Measurements from ENCODE around the gene TOPAZ1.

DNA sequence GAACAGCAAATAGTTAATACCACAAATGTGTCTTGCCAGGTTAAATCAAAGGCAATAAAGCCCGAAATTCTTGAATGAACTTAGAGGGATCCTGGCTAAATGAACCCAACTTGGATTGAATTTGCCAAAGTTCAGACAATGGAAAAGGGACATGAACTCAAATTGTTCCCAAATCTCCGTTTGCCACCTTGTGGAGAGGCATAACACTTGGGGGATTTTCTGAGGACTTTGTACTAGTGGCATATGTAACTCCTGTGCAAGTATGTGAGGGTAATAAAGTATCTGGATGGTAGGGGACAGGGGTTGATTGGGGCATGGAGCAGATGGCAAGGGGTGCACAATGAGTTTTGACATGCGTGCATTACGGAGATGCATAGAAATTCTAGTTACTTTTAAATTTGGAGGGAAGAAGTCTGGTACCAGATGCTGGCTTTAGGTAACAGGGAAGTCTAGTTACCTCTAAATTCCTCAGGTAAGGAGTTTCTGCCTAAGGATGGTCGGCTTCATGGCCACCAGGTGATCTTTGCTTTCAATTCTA lies 95.6 kb downstream of the TOPAZ1 start:
- no peak for TF ChIP-seq EZH2 (IDR thresholded peaks at IDR 0.05)
- TF ChIP-seq FOXP2 (optimal IDR thresholded peaks at IDR 0.05; ENCODE audit: control extremely low read depth, extremely low read length, insufficient read depth): no peak

Measured in SK-N-MC (cell line).